Kidney epithelial cell (primary cell): Measurements from ENCODE around the gene C9orf57. TPM values are rescaled to one million over a fixed set of nuclear protein-coding genes. Genes with fewer than 3 reads are reported as not detected.

ENCODE experiments used
- DNase-seq: peaks from one replicate; pipeline ENCODE4 v3.0.0-alpha.2; 2010; ENCODE audit warnings: low read depth
- H3K27me3 ChIP-seq: 2 replicates; pipeline ENCODE4 v1.6.0; 2011; ENCODE audit warnings: low read length; ENCODE audit not compliant: control insufficient read depth, insufficient read depth
- H3K36me3 ChIP-seq: 2 replicates; pipeline ENCODE4 v1.5.1; 2011; ENCODE audit warnings: low read length; ENCODE audit not compliant: control insufficient read depth, insufficient read depth
- H3K4me3 ChIP-seq: 2 replicates; pipeline ENCODE4 v1.5.1; 2011; ENCODE audit warnings: low read depth, mild to moderate bottlenecking, control low read depth, low read length
- total RNA-seq: library from RNA; depleted of rRNA; stranded (reverse); fragments of >200 nt; gene quantifications from 2 replicates; pipeline ENCODE4 v1.2.3, GENCODE V29; 2015
- TF ChIP-seq, protein P1 (sequence below): IDR thresholded peaks from 2 replicates; pipeline ENCODE4 v1.5.1; 2011; ENCODE audit warnings: mild to moderate bottlenecking, moderate library complexity, low read length, control low read depth, inconsistent platforms; ENCODE audit not compliant: insufficient read depth, poor library complexity, severe bottlenecking

The C9orf57 gene
- total RNA-seq, 1 donor from 2014 or later = not detected

DNA sequence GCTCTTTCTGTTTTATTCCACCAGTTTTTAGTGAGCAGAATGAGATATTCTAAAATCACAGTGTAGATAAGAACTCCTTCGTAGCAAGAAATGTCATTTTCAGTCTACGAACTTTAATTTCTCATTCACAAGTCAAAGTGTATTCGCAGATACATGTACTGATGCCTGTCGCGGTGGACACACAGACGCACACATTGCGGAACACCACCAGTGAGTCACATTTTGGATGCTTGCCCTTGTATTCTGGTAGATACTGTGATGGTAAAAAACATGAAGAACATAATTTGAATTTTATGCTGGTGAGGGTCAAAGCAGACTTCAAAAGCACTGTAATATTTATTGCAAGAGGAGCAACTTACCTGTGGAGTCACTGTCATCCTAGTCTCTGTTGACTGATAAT, 4.7 kb upstream of the C9orf57 start:
- no peaks in the 10 kb centered on the region for H3K27me3 ChIP-seq
- TF ChIP-seq, protein P1, sequence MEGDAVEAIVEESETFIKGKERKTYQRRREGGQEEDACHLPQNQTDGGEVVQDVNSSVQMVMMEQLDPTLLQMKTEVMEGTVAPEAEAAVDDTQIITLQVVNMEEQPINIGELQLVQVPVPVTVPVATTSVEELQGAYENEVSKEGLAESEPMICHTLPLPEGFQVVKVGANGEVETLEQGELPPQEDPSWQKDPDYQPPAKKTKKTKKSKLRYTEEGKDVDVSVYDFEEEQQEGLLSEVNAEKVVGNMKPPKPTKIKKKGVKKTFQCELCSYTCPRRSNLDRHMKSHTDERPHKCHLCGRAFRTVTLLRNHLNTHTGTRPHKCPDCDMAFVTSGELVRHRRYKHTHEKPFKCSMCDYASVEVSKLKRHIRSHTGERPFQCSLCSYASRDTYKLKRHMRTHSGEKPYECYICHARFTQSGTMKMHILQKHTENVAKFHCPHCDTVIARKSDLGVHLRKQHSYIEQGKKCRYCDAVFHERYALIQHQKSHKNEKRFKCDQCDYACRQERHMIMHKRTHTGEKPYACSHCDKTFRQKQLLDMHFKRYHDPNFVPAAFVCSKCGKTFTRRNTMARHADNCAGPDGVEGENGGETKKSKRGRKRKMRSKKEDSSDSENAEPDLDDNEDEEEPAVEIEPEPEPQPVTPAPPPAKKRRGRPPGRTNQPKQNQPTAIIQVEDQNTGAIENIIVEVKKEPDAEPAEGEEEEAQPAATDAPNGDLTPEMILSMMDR = no peak
- H3K4me3 ChIP-seq = no peak overlapping the region
- no peak for DNase-seq
- H3K36me3 ChIP-seq = no peaks in the 10 kb centered on the region

DNA sequence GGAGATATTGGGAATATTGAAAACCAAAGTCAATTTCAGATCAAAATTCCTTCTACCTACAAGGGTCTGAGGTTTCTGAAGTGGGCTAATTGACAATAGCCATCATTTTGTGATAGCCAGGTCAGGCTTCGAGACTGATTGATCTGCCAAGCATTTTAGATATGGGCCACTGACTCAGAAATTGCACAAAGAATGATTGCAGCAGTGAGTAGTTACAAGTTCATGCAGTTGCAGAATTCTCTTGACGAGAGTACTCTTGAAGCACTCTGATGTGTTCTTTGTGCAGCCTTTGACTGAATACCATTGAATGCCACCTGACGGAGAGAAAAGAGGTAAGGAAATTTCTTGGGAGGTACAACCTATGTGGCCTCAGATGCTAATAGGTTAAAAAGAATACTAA, 8.3 kb downstream of the C9orf57 start:
- TF ChIP-seq, protein P1 = no peak
- DNase-seq = no peak
- Histone ChIP-seq H3K4me3 (no peak overlapping the region), H3K27me3 (no peaks in the 10 kb centered on the region), H3K36me3 (no peaks in the 10 kb centered on the region)

DNA sequence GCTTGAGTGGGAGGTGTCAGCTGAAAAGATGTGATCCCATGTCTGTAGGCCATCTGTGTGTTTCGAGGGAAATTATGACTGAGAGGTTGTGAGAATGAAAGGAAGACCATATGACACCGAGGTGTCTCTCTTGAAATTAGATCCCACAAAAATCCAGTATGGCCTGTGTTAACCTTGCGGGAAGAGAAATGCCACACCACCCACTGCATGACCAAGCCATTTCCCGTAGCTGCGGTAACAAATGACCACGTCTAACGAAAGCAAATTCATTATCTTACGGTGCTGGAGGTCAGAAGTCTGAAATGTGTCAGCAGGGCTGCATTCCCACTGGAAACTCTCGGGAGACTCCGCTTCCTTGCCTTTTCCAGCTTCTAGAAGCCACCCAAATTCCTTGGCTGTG, 11.6 kb downstream of the C9orf57 start:
- Histone ChIP-seq H3K27me3 (no peaks in the 10 kb centered on the region), H3K4me3 (no peak overlapping the region), H3K36me3 (no peaks in the 10 kb centered on the region)
- TF ChIP-seq, protein P1 = no peak
- DNase-seq = no peak

DNA sequence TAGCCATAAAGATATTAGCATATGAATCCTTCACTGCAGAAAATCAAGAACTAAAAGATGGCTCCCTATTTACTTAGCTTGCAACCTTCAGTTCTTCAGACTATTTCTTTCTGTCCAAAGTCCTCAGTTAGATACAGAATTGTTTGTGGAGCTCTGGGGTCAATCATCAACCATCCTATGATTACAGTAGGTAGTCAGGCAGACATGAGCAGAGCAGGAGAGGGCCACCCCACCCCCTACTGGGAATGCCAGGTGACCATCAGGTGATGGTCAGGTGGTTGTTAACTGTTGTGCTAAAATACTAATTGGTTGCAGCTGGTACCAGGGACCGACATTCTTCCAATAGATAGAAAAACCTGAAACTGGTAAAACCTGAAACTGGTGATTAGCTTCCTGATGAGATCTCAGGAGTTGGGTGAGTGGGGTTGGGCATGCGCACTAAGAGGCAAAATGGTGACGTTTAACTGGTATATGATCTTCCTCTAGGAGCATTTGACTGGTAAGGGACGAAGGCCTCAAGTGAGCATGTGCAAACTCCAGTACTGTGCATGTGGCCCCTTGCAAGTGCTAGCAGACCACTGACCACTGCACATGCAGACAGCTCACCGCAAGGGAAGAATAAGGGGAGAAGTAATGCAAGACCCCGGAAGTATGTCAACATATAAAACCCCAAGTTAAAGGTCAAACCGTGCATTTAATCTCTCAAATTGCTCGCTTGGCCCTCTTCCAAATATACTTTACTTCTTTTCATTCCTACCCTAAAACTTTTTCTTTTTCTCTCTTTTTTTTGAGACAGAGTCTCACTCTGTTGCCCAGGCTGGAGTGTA, 13.6 kb downstream of the C9orf57 start:
- Histone ChIP-seq H3K36me3 (no peaks in the 10 kb centered on the region), H3K4me3 (no peak overlapping the region), H3K27me3 (no peaks in the 10 kb centered on the region)
- DNase-seq = no peak
- TF ChIP-seq, protein P1 = no peak

DNA sequence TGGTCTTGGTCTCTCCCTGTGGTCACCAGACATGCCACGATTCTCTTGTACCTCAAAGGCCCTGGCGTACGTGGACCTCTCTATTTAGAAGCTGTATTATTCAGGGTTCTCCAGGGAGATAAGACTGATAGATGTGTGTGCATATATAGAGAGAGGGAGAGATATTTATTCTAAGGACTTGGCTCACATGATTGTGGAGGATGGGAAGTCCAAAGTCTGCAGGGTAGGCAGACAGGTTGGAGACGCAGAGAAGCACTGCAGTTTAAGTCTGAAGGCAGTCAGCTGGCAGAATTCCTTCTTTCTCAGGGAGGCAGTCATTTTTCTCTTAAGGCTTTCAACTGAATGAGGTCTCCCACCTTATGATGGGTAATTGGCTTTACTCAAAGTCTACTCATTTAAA, 16.3 kb downstream of the C9orf57 start:
- DNase-seq = no peak
- TF ChIP-seq, protein P1 = no peak
- H3K36me3 ChIP-seq = no peaks in the 10 kb centered on the region
- H3K4me3 ChIP-seq = no peak overlapping the region
- H3K27me3 ChIP-seq = no peaks in the 10 kb centered on the region

DNA sequence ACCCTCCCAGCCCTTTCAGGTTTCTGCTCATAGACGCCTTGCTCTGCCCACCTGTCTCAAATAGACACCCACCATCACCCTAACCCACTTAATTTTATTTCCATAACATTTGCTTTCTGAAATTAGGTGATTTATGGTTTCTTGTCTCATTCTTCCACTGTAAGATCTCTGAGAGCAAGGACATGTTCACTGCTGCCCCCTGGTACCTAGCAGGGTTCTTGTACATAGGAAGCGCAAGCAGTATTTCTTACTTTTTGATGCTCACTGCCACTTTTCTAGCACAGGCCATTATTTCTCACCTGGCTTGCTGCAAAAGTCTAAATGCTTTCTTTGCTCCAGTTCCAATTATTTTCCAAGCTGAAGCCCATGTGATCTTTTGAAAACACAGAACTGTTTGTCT, 16.8 kb downstream of the C9orf57 start:
- Histone ChIP-seq H3K36me3 (no peaks in the 10 kb centered on the region), H3K4me3 (no peak overlapping the region), H3K27me3 (no peaks in the 10 kb centered on the region)
- TF ChIP-seq, protein P1 = no peak
- no peak for DNase-seq
